ENCODE data around the gene TEX11.

DNA sequence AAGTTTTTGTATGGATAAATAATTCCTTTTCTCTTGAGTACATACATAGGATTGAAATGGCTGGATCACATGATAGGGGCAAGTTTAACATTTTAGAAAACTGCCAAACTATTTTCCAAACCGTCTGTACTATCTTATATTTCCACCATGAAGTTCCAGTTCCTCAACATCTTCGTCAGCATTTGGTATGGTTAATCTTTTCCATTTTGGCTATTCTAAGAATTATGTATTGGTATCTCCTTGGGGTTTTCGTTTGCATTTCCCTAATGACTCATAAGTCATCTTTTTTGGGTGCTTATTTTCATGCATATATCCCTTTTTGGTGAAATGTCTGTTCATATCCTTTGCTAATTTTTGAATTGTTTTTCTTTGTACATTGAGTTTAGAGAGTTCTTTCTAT, 236.2 kb downstream of the TEX11 start:
- TF ChIP-seq, protein P1, sequence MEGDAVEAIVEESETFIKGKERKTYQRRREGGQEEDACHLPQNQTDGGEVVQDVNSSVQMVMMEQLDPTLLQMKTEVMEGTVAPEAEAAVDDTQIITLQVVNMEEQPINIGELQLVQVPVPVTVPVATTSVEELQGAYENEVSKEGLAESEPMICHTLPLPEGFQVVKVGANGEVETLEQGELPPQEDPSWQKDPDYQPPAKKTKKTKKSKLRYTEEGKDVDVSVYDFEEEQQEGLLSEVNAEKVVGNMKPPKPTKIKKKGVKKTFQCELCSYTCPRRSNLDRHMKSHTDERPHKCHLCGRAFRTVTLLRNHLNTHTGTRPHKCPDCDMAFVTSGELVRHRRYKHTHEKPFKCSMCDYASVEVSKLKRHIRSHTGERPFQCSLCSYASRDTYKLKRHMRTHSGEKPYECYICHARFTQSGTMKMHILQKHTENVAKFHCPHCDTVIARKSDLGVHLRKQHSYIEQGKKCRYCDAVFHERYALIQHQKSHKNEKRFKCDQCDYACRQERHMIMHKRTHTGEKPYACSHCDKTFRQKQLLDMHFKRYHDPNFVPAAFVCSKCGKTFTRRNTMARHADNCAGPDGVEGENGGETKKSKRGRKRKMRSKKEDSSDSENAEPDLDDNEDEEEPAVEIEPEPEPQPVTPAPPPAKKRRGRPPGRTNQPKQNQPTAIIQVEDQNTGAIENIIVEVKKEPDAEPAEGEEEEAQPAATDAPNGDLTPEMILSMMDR (IDR thresholded peaks at IDR 0.05), result no peak
- no peak for TF ChIP-seq POLR2AphosphoS5 (IDR thresholded peaks at IDR 0.05)
